NCI-H2196 treated with DMSO at 0.1 percent for 48 hours (cell line): ENCODE measurements around the gene POLR3G.
A peak's percentile ranks its signal among the peaks of the same experiment; 100 is the strongest.

Experiments
- DNase-seq: peaks from one replicate; lab custom pipeline; 2025; ENCODE audit not compliant: unreplicated experiment; lab: John Stamatoyannopoulos, UW

Gene POLR3G, protein sequence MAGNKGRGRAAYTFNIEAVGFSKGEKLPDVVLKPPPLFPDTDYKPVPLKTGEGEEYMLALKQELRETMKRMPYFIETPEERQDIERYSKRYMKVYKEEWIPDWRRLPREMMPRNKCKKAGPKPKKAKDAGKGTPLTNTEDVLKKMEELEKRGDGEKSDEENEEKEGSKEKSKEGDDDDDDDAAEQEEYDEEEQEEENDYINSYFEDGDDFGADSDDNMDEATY

GRCh38 chr5:90474235-90475107, at the start of gene POLR3G, which contains the start of gene MBLAC2:
POLR3G (plus strand) TSS chr5:90474864; CDS start chr5:90485568, 10,704 bp downstream.
MBLAC2 (minus strand) TSS chr5:90474771; CDS start chr5:90474292, 479 bp downstream.
- DNase-seq, result peak; percentile 73

DNA sequence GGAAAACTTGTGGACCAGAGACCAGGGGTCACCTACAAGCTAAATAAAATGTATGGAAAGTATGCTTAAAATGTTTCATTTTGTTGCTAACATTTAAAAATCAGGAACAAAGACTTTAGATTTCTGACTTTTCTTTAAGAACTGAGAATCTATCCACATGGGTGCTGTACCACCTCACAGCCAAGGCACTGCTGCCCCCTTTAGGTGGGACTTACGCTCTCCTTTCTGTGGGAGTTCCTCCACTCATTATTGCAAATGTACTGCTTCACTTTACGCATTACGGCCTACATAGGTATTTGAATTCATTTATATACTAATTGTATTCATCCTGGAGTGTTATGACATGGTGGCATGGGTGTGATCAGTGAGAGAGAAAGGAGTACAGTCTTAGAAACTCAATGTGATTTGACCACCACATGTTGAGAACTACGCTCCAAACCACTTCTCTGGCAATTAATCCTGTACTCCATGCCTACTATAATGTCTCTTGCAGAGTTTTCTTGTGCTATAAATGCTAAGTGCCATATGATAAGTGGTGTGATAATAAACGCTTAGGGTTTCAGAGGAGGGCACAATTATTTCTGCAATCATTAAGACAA, 40.4 kb upstream of the POLR3G start:
- no peak for DNase-seq

- no peak for DNase-seq
These were observed 37.0 kb upstream of the POLR3G start for GRCh38 chr5:90437663-90438062.

DNA sequence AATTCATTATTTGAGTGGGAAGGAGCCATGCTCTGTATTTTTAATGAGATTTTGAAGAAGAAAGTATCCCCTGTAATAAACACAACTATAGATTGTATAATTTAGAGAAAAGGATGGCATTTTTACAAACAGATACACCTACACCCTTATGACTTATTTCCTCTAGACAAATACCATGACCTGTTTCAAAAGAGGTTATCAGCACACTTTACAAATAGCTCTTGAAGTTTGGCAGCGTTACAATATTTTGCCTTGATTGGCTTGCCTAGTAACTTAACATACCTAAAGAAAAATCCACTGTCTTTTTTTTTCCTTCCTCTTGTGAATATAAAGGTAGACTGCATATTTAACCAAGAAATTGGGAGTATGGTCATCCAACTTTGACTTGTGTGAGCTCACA, 36.6 kb upstream of the POLR3G start:
- no peak for DNase-seq

- no peak for DNase-seq
These were observed 34.0 kb upstream of the POLR3G start for GRCh38 chr5:90440644-90441043.

DNA sequence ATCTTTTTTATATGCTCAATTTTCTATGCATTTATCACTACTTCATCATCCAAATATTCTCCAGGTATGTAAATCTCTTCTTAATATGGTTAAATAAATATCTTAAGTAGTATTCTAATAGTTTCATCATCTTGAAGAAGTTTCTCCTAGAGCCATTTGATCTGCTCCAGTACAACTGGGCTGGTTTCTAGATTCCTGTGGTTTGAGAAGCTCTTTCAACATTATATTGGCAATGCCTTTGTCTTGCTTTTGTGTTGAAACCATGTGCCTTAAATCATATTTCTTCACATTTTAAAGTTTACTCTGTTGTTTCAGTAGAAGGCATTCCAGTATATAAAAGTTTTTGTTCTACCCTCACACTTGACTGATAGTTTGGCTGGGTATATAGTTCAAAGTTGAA, 27.7 kb upstream of the POLR3G start:
- DNase-seq, result no peak

DNA sequence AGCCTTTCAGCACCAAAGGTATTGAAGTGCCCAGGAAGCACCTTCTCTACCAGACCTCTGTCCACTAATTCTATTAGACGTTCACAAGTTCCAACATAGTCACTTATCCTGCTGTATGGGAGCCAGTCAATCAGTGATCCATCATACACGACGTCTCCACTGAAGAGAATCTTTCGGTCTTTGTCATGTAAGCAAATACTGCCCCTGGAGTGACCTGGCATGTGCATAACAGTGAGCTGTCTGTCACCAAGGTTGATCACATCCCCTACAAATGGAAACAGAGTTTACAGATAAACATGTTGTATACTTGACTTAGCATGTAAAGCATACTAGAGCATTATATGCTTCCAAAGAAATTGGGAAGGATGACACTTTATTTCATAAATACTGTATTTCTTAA, 13.4 kb upstream of the POLR3G start:
- DNase-seq, result no peak

DNA sequence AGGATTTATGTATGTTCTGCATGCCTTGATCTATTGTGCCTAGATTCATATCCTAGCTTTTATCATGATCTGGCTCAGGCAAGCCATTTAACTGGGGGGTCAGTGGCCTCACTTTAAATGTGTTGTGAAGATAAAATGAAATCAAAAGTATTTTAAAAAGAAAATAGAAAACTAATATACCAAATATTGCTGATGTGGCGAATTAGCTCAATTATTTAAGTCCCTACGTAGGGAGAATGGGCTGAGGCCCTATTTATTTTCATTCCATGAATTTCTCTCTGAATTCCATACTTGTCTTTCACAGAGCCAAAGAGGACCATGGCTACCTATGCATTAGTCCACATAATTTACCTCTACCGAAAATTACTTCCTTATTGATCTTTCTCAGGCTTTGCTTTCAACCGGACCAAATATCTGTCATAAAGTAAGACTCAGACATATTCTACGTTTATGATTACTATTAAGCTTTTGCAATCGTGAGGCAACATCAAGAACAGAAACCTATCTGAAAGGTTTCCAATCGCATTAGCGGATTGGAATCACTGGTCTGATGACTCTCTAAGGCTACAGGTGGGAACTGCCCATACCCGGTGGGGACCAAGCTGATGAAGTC, 1.8 kb upstream of the POLR3G start:
- DNase-seq, result no peak

DNA sequence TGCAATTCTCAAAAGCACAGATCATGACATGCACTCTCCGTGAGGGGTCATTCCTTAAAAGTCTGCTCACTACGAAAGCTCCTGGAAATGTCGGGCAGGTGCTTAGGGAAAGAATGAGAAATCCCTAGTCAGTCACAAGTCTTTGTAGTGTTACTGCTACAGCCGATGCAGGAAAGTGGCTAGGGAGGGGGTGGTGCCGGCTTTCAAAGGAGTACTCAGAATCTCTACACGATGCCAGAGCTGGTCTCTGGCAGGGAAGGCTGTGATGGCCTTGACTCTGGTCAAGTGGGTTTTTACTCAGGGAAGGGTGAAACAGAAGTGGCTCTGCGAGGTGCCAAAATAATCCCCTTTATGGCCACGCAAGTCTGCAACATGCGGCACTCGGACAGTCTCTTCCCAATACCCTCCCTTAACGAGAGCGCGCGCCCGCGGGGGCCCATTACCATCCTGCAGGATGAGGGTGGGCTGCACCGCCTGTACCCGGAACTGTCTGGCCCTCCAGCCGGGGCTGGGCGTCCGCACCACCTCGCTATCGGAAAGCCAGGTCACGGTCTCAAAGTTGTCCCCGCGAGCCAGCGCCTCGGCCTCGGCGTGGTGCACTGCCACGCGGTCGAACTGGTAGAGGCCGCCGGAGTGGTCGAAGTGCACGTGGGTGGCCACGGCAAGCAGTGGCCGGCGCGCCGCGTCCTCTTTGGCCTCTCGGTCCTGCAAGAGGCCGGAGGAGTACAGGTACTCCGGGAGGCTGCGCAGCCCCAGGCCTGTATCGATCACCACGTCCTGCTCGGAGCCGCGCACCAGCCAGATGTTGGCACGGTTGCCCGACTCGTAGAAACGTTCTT, 1.0 kb upstream of the POLR3G start:
- no peak for DNase-seq

GRCh38 chr5:90475436-90475980, 844 bp downstream of the POLR3G start:
- no peak for DNase-seq

GRCh38 chr5:90476391-90476790, 1.7 kb downstream of the POLR3G start:
- no peak for DNase-seq

DNA sequence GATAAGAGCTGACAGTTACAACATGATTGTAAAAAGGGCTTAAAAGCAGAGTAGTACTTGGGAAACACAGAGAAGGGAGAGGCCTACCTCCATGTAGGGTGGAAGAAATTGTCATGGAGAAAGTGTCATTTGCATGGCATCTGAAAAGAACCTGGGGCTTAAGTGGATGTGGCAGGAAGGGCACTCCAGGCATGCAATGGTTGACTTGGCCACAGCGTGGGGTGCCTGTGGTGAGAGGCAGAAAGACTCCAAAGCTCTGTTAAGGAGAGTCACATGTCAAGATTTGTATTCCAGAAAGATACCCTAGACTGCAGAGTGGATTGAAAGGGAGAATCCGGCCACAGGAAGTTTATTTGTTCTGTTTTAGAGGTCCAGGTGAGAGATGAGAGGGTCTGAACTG, 2.4 kb downstream of the POLR3G start:
- DNase-seq, result no peak

DNA sequence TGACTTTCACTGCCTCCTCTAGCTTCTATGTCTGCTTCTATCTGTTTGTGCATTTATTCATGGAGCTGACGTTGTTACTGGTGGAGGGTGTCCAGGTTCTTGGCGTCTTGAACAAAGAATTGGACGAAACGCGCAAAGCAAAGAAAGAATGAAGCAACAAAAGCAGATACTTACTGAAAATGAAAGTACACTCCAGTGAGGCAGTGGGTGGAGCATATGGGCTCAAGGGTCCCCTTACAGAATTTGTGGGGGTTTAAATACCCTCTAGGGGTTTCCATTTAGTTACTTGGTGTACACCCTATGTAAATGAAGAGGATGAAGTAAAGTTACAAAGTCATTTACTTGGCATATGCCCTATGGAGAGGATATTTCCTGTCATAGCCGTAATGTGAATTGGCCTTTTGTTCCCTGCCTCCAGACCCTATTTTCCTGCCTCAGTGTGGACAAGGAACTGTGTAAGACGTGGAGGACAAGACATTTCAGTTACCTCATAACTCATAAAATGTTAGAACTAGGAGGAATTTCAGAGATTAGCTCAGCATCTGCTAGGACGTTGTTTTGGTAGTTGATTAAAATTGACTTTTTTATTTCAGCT, 3.1 kb downstream of the POLR3G start:
- DNase-seq, result no peak

DNA sequence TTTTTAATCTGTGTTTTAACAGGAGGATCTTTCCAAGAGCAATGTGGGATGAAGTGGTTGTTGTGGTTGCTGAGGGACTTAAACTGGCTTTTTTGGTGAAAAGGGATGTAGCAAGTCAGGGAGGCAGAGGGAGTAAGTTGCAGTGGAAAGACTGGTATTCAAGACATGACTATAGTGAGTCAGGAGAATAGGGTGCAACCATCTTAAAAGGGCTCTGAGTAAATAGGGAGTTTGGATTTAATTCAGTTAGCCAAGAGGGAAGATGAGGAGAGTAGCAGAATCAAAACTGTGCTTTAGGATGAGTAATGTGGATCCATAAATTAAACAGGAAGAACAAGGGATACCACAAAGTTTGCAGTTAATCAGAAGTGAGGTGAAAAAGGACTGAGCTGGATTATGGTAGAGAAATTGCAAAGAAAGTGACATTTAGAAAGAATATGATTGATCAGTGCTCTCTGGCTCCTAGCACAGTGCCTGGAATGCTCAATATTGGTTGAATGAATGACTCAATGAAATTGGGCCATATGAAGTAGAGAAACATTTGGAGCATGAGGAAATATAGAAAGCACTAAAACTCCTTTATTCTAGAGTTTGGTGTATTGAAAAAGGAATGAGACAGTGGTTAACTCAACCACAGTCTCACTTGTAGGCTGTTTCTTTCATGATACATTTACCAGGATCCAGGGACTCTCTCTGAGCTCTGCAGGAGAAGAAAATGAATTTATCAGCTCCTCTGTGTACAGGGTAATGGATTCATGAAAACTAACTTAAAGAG, 5.1 kb downstream of the POLR3G start:
- no peak for DNase-seq

DNA sequence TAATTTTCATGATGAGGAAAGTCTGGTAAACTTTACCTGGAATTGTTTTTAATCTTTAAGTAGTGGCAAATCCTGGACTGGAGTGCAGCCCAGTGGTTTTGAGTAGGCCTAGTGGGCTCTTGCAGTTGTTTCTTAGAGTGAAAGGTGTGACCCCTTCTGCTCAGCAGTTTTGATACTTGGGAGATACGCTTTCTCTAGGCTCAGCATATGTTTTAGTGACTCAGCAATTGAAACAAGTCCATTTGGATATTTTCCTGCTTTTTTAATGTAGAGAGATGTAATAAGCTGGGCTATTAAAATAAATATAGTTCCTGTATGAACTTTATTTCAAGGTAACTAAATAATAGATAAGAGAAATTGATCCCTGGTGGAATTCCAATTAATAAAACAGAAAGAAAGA, 6.0 kb downstream of the POLR3G start:
- DNase-seq, result no peak

- no peak for DNase-seq
These were observed 8.5 kb downstream of the POLR3G start for GRCh38 chr5:90483206-90483605.

DNA sequence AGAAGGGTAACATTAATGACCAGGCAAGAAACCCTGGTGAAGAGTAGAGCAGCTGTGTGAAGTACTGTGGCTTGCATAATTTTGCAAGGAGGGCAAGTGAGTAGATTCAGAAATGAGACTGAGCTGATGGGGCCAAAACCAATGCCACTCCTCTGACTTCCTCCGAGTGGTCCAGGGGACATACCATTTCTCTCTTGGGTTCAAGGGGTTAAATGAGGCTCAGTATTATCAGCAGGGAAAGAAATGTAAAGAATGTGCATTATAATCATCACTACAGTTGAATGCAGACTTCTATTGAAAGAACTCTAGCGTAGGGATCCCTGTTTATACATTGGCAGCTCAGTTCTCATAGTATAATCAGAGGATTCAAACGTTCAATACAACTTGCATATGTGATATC, 9.9 kb downstream of the POLR3G start:
- DNase-seq, result no peak

DNA sequence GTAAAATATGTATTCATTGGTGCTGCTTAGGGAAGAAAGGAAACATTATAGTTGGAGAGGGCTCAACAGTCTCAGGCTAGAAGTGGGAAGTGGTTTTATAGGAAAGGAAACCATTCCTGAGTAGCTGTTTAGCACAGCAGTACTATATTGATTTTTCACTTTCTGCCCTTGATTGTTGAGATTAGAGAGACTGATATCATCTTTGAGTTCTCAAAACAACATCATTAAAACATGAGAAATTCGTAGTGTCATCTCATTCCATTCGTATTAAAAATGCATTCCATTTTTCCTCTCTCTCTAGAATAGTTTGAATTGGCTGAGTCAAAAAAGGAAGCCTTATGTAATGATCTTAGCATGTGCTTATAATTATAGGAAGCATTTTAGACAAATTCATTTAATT, 14.1 kb downstream of the POLR3G start:
- DNase-seq, result no peak

GRCh38 chr5:90494043-90494442, 19.4 kb downstream of the POLR3G start:
- DNase-seq, result no peak
